ENCODE data around the gene LPP. TPM values are rescaled to one million over a fixed set of nuclear protein-coding genes. Genes with fewer than 3 reads are reported as not detected.

The LPP gene
- total and polyA plus RNA-seq, 2 donors (not counting 1 experiment from before 2014, with no cell fraction given) = 7.6 to 81.7 TPM

- no peak overlapping the region for H3K4me3 Mint-ChIP-seq
- Histone ChIP-seq H3K4me2 (replicated peaks; ENCODE audit: low read depth, low read length, poor library complexity, severe bottlenecking) (no peak overlapping the region), H2AFZ (ENCODE audit: insufficient read depth, low read depth, low read length, poor library complexity, severe bottlenecking) (peak overlapping the region; percentile 3), H3K9ac (ENCODE audit: low read length) (no peak overlapping the region), H4K20me1 (ENCODE audit: control insufficient read depth, insufficient read depth, low read length, poor library complexity, severe bottlenecking) (no peaks in the 10 kb centered on the region), H3K79me2 (ENCODE audit: control insufficient read depth, insufficient read depth, low read length) (no peaks in the 10 kb centered on the region), H3K27ac (ENCODE audit: low read length in 2 of 2) (no peak overlapping the region), H3K4me1 (ENCODE audit: control insufficient read depth in 2 of 2, insufficient read depth in 2 of 2, low read length in 2 of 2) (peaks cover 6 to 11% of the 10 kb centered on the region in 2 donors), H3K9me3 (ENCODE audit: control extremely low read depth in 1 of 3, control insufficient read depth in 2 of 3, insufficient read depth in 1 of 3, low read length in 2 of 3) (no peaks in the 10 kb centered on the region), H3K27me3 (replicated peaks in 1 of 4; ENCODE audit: control extremely low read depth in 1 of 4, control insufficient read depth in 3 of 4, insufficient read depth in 4 of 4, low read length in 3 of 4) (no peaks in the 10 kb centered on the region), H3K4me3 (ENCODE audit: control extremely low read depth in 1 of 5, extremely low read depth in 1 of 5, insufficient read depth in 1 of 5, low read depth in 2 of 5, low read length in 4 of 5) (no peak overlapping the region), H3K36me3 (replicated peaks in 1 of 2; ENCODE audit: control extremely low read depth in 1 of 2, control insufficient read depth in 1 of 2, extremely low read depth in 1 of 2, insufficient read depth in 2 of 2, low read length in 1 of 2) (no peaks in the 10 kb centered on the region)
- 100% methylated on average over 1 of the region's 5 CpGs for WGBS (ENCODE audit: insufficient coverage)
- H3K27ac Mint-ChIP-seq = no peak overlapping the region
- ChIA-PET POLR2A (no interaction called here), CTCF (interaction anchor here (1.0 to 6.4 kb wide), 4 partner anchors 7 to 1200 kb away, joined by 3 to 62 read pairs (median 8); no protein-coding TSS in a partner anchor)
- DNase-seq (no peak), ATAC-seq (ENCODE audit: low read depth) (no peak)
- no peaks in the 10 kb centered on the region for H3K9me3 Mint-ChIP-seq (ENCODE audit: insufficient read depth)
- no peaks in the 10 kb centered on the region for H3K27me3 Mint-ChIP-seq
- TF ChIP-seq EZH2 (IDR thresholded peaks at IDR 0.05; ENCODE audit: borderline replicate concordance, insufficient read depth, low read depth, low read length, poor library complexity, severe bottlenecking) (no peak), CTCF (IDR thresholded peaks at IDR 0.05) (no peak)
- intact Hi-C loops (cut with micrococcal nuclease) = no loop called here
- peaks cover 7% of the 10 kb centered on the region for H3K4me1 Mint-ChIP-seq
These were observed 786.0 kb downstream of the LPP start for GRCh38 chr3:188939814-188940572.

Small RNAs within 50 kb of the gene (small RNA-seq; reads per million reads assigned to genes)
- 202 reads per million, percentile 96 among the genes with 10 or more reads in this experiment for gene MIR28 (ENCODE audit: insufficient read length, low read depth, low replicate concordance)
